GM21528 (cell line): ENCODE results near the gene CDH2.

ENCODE experiments used
- ATAC-seq: cut with Tn5 transposase; IDR thresholded peaks from one replicate; pipeline ENCODE4 v1.9.1; 2021; ENCODE audit warnings: mild to moderate bottlenecking, moderate library complexity; ENCODE audit not compliant: unreplicated experiment, low FRiP score

CDH2 gene

DNA sequence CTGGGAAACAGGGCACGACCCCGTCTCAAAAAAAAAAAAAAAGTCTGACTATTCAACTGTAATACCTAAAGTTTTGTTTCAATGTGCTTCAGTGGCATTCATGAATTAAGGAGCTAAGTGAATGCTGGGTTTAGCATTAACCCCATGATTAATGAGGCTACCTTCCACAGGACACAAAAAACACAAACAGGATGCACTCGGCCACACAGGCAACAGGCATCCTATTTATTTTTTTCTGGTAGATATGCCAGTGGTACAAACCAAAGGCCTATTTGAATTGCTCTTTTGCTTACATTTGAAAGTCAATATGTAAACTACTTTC lies 48.3 kb downstream of the CDH2 start:
- no peak for ATAC-seq

GRCh38 chr18:28127763-28128658 lies 48.9 kb downstream of the CDH2 start:
- ATAC-seq, result no peak

- no peak for ATAC-seq
Measured at GRCh38 chr18:28127228-28127627, 49.7 kb downstream of the CDH2 start.

GRCh38 chr18:28126768-28127167 lies 50.2 kb downstream of the CDH2 start:
- no peak for ATAC-seq

GRCh38 chr18:28125051-28125450 lies 51.9 kb downstream of the CDH2 start:
- no peak for ATAC-seq

GRCh38 chr18:28124131-28125029 lies 52.5 kb downstream of the CDH2 start:
- ATAC-seq, result no peak

DNA sequence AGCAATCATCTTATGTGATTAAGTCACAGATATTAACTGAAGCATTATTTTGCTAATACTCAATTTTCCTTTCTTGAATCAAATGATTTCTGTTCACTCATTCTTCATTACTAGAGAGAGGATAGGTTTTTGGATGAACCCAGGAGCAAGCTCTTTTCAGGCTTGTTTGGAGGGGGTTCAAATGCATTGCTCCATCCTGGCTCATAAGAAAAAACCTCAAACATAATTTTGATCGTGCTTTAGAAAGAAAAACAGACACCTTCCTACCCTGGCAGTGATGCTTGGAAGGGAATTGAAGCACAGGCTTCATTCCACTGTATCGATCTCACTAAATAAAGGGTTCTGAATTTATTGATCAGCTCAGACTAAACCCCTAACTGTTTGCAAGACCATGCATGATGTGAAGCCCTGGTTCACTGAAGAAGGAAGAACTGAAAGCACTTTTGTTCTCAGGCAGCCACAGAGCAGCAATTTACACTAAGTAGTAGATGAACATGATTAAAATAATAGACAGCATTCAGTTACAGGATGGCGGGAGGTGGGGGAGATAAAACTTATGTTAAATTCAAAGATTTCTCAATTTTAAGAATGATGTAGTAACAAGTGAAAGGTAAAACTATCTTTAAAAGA lies 53.4 kb downstream of the CDH2 start:
- no peak for ATAC-seq

- no peak for ATAC-seq
Measured at GRCh38 chr18:28120828-28121515, 56.0 kb downstream of the CDH2 start.

DNA sequence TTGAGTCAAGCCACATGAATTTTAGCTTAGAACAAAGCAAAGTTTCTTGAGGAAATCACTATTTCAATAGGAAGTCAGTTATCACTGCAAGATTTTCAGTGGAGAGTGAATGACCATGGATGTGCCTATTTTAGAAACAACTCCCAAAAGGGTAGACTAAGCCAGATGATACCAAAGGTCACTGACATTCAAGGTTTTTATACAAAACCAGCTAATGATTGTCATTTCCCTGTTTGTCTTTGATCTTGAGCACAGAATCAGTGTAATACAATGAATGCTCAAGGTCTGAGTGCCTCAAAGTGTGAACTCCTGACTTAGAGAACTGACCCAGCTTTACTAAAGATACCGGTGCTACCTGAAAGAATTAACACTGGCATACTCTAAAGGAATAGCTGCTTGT lies 60.5 kb downstream of the CDH2 start:
- no peak for ATAC-seq

DNA sequence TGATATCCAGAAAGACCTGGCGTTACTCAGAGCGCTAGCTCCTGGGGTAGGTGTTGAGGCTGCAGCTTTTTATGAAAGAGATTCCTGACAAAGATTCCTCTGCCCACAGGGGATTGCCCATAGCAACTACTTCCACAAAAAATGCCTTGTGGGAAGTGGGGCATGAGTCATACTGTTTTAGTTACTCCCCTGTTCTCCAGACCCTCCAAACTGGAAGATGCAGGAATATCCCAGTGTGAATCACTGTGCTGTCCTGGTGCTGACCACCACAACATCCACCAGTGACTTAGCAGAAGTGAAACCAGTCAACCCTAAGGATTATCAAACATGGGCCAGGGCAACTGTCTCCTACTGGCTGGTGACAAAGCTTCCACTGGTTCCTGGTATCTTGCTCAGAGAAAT lies 61.8 kb downstream of the CDH2 start:
- no peak for ATAC-seq

DNA sequence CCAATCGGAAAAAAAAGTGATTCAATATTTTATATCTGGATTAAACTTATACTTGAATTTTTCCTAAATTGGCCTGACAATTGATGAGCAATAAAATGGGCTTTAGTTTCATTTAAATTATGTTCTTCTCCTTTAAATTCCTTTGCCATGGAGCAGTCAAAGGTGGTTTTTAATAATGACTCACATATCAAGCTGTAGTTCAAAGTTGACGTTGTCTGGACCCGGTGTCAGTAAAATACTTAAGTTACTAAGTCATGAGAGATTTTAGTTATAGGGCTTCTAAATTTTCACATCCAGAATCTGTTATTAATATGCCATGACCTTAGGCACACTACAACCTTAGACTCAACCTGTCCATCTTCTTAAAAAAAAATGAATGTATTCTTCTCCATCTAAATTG lies 62.5 kb downstream of the CDH2 start:
- no peak for ATAC-seq

GRCh38 chr18:28113271-28114029 lies 63.5 kb downstream of the CDH2 start:
- ATAC-seq, result no peak

GRCh38 chr18:28112056-28112470 lies 64.9 kb downstream of the CDH2 start:
- no peak for ATAC-seq

DNA sequence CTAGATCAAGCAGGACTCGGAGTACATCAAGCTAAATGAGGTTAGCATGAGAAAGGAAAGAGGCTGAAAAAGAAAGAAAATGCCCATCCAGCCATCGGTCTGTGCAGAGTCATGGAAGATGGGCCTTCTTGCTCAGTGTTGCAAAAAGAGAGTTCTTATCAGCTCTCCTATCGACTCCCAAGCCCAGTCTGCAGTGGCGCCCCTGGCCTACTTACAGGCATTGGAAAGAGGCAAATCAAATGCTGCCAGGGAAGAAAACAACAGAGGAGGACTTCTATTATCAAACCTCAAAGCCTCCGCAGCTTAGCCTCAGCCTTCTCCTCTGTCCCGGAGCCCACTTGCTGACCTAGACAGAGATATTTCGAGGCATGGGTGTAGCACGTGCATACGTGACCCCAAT lies 66.0 kb downstream of the CDH2 start:
- ATAC-seq, result no peak

GRCh38 chr18:28109781-28110560 lies 67.0 kb downstream of the CDH2 start:
- no peak for ATAC-seq

DNA sequence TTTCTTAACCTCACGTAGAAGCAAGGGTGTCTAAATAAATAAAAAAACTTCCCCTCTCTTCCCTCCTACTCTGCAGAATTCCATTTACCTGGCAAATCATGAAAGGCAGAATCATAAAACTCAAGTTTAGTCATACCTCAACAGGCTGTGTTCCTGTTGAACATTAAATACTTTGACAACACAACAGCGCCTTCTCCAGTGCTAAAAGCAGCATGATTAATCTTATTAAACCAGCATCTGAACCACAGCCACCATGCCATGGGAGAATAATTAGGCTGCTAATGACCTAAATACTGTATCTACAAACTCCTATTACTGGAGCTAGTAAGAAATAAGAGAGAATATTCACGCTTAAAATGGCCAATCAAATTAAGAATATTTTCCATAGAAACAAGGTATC lies 68.1 kb downstream of the CDH2 start:
- no peak for ATAC-seq

- no peak for ATAC-seq
Measured at GRCh38 chr18:28108254-28108653, 68.7 kb downstream of the CDH2 start.

DNA sequence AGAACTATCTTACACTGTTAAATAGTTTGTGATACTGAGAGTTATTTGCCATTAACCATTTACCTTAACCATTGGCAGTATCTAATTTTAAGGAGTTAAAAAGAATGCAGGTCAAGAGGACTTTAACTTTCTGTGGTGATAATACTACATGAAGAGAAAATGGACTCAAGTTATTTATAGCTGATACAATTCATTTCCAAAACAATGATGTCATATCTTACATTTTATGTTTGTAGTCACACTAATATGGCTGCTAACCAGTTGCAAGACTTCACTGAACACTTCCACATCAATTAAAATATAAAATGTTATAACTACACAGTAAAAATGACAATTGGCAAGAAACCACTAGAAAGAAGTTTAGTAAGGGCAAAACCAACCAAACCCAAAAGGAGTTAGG lies 77.7 kb downstream of the CDH2 start:
- no peak for ATAC-seq

DNA sequence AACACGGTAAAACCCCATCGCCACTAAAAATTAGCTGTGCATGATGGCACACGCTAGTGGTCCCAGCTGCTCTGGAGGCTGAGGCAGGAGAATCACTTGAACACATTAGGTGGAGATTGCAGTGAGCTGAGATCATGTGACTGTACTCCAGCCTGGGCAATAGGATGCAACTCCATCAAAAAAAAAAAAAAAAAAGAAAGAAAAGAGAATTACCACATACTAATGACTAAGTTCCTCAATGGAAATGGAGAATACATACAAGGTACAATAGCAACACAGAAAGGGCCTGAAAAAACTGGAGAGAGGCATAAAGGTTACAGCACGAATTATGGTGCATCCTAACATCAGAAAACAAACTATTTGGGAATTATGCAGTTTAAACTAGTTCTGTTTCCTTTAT lies 81.3 kb downstream of the CDH2 start:
- ATAC-seq, result no peak
